C4-2B (cell line): ENCODE measurements around the gene DAD1.

Experiments used
- ZFX ChIP-seq: fragments of 450-650 bp; IDR thresholded peaks from 2 replicates; pipeline ENCODE4 v1.6.1; 2017
- TF ChIP-seq, protein P1 (sequence below): fragments of 450-650 bp; conservative IDR thresholded peaks from 2 replicates; pipeline ENCODE4 v1.5.1; 2017; ENCODE audit warnings: mild to moderate bottlenecking

DNA sequence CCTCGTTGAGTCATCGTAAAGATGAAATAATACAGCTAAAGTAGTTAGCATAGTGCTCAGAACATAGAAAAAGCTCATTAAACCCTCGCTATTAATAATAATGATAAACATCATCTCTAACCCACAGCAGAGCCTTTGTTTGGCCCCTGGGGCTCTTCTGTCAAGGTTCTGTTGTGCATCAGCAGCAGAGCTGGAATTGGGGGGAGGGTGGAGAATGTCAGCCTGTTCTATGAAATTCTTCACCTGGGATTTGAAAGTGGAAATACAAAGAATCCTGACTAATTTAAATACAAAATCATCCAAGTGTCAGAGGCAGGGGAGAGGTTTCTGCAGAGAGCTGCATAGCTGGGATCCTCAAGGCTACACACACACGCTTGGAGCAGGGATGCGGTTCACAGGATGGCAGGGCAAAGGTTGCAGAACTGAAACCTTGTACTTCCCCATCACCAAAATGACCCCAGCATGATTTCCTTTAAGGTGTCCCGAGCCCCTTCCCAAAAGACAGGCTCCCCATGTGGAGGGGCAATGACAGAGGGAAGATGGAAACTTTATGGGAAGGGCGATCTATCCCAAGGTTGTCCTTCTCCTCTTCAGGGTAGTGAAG is 71.8 kb downstream of the DAD1 start:
- TF ChIP-seq, protein P1, sequence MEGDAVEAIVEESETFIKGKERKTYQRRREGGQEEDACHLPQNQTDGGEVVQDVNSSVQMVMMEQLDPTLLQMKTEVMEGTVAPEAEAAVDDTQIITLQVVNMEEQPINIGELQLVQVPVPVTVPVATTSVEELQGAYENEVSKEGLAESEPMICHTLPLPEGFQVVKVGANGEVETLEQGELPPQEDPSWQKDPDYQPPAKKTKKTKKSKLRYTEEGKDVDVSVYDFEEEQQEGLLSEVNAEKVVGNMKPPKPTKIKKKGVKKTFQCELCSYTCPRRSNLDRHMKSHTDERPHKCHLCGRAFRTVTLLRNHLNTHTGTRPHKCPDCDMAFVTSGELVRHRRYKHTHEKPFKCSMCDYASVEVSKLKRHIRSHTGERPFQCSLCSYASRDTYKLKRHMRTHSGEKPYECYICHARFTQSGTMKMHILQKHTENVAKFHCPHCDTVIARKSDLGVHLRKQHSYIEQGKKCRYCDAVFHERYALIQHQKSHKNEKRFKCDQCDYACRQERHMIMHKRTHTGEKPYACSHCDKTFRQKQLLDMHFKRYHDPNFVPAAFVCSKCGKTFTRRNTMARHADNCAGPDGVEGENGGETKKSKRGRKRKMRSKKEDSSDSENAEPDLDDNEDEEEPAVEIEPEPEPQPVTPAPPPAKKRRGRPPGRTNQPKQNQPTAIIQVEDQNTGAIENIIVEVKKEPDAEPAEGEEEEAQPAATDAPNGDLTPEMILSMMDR = no peak
- TF ChIP-seq ZFX = no peak
